Skin of body (tissue), 2 donors: ENCODE data around the gene HNRNPA1. TPM values are rescaled to one million over a fixed set of nuclear protein-coding genes. Genes with fewer than 3 reads are reported as not detected.
"Not testable (repeated sequence)": the region's sequence is repeated elsewhere in the genome, so short reads cannot be mapped to it uniquely, and the experiment has no call there.

ENCODE experiments used
- DNase-seq: peaks from one replicate; lab custom pipeline; 2025; lab: John Stamatoyannopoulos, UW
- total RNA-seq: library from RNA; depleted of rRNA; stranded (reverse); fragments of >200 nt; gene quantifications from one replicate; pipeline ENCODE4 v1.2.3, GENCODE V29; 2014

The HNRNPA1 gene
- total RNA-seq, 1 donor from 2014 or later, result 745 TPM

DNA sequence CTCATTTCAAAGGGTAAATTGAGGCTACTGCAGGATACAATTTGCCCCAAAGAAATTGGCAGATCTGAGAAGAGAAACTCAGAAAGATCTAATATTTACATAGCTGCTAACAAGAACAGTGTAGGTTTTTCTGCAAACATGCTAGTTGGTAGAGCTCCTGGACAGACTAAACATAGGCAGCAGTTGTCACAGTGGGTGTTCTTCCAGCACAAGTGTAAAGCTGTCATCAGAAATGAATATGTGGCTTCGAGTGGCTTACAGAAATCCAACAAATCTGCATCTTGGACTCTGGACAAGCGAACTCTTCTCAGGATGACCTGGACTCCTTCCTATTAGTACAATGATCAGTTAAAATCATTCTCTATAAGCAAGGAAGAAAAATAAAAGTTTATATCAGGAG lies 6.5 kb upstream of the HNRNPA1 start:
- DNase-seq, result no peak

DNA sequence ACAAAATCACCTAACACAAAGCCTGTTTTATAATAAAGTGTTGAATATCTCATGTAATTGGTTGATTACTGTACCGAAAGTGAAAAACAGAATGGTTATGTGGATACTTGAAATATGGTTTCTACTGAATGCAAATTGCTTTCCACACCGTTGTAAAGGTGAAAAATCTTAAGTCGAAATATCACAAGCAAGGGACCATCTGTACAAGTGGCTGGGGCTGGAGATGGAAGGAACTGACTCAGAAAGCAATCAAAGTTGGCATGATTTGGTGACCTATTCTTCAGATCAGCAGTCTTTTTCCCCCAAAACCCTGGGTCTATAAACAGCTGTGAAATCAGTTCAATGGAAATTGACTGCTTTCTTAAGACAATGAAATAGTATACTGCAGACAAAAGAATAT lies 4.2 kb upstream of the HNRNPA1 start:
- DNase-seq, result no peak

DNA sequence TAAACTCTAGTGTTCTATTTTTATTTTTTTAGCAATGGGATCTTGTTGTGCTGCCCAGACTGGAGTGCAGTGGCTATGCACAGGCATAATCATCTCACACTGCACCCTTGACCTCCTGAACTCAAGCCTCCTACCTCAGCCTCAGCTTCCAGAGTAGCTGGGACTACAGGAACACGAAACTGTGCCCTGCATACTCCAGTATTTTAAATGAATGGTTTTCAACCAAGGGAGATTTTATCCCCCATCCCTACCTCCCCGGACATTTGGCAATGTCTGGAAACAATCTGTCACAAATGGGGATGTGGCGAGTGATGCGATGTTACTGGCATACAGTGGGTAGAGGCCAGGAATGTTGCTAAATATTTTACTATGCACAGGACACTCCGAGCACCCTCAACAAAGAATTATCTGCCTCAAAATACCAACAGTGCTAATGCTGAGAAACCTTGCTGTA lies 2.7 kb upstream of the HNRNPA1 start:
- DNase-seq, result no peak

DNA sequence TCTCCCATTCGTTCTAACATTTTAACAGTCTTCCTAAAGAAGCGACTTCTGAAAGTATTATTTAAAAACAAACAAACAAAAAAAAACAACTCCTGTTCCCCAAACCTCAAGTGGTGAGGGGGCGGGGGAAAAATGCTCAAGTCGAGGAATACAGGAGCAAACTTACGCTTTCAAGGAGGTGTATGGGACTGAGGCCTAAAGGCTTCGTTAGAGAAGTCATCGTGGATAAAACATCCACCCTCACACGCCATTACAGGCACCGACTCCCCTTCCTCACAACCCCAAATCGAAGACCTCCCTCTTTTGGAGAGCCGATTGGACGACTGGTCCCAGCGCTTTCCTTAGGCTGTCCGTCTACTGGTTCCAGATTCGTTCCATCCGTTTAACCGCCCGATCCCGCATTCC lies 1.3 kb upstream of the HNRNPA1 start:
- no peak for DNase-seq

DNA sequence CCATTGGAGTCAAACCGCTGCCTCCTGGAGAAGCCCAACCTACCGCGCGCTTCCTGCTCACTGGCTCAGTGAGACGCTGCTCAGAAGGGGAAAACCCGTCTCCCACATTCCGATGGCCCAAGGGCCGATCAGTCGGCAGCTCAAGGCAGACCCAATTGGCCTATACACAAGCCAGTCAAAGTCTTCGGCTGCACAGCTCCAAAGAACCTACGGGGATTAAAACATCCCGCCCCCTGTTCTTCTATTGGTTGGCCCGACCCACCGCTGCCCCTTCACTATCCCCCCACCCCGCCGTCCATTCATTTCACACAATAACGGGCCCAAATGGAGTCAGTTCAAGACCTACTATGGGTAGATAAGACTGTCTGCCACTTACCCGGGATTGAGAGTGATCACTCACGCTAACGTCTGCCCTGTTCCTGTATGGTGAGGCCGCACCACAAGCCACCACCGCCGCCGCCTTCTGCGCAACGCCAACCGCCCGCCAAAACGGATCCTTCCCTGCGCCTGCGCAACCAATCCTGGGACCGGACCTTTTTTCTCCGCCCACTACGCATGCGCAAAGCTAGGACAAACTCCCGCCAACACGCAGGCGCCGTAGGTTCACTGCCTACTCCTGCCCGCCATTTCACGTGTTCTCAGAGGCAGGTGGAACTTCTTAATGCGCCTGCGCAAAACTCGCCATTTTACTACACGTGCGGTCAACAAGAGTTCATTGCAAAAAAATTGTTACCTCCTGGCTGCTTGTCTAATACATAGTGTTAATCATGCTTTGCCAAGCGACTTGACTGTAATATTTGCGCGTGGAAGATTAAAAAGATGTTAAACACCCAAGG lies 676 bp upstream of the HNRNPA1 start, which contains the start of gene CBX5:
Gene CBX5, minus strand, starts transcription at position 491 of the 836 bp plus-strand sequence. CDS start 22,472 bp downstream, outside the sequence.
- DNase-seq, result peak; percentile 100

DNA sequence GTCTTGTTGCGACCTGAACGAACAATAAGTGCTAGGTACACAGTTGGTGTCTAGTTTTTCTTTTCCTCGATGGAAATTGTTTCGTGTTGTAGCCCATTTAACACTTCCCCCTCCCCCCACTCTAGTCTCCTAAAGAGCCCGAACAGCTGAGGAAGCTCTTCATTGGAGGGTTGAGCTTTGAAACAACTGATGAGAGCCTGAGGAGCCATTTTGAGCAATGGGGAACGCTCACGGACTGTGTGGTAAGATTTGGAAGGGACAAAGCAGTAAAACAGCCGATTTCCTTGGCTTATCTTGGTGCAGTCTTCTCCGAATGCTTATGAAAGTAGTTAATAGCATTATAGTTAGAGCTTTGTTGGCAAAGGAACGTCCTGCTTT lies 724 bp downstream of the HNRNPA1 start:
- not testable (repeated sequence) for DNase-seq

DNA sequence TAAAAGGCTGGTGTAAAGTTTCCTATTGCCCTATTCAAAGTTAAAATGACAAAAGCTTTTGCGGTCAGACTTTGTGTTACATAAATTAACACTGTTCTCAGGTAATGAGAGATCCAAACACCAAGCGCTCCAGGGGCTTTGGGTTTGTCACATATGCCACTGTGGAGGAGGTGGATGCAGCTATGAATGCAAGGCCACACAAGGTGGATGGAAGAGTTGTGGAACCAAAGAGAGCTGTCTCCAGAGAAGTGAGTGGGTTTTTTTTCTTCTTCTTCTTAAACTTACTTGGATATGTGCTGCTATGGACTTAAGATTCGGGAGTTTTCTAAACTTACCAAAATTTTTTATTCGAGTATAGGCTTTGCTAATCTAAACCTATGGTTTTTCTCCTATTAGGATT lies 1.2 kb downstream of the HNRNPA1 start:
- not testable (repeated sequence) for DNase-seq

DNA sequence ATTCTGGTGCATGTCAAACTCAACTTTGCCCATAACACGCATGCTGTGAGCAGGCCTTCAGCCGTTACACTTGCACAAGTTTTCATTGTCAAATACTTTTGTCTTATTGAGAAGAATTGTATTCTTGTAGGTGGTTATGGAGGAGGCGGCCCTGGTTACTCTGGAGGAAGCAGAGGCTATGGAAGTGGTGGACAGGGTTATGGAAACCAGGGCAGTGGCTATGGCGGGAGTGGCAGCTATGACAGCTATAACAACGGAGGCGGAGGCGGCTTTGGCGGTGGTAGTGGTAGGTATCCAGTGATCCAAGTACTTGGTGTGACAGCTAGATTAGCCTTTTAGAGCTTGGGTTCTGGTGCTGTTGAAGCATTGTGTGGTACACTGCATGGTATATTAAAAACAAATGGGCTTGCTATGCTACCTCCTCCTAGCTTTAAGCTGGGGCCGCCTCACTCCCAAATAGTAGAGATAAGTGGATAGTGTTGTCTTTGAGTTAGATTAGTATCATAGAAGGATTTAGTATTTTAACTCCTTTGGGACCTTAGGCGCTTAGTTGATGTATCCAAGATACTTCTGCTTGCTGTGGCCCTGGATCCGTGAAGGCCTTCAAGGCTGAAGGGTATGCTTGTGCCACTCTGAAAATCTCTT lies 2.5 kb downstream of the HNRNPA1 start:
- DNase-seq, result no peak

DNA sequence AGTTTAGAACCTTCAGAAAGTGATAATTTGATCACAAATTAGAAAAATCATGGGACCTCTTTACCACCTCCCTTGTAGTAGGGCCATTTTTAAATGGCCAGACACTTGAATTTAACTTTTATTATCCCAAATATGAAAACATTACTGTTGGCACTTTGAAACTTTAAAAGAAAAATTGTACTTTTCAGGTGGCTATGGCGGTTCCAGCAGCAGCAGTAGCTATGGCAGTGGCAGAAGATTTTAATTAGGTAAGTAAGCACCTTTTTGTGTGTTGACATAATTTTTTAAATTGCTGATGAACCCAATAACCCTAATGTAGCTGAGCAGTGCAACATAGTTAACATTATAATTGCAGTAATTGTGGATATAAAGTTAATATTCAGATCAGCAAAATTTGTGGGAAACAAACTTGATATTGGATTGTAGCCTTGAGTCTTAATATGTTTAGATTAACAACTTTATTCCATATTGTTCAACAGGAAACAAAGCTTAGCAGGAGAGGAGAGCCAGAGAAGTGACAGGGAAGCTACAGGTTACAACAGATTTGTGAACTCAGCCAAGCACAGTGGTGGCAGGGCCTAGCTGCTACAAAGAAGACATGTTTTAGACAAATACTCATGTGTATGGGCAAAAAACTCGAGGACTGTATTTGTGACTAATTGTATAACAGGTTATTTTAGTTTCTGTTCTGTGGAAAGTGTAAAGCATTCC lies 3.7 kb downstream of the HNRNPA1 start:
- DNase-seq, result not testable (repeated sequence)

DNA sequence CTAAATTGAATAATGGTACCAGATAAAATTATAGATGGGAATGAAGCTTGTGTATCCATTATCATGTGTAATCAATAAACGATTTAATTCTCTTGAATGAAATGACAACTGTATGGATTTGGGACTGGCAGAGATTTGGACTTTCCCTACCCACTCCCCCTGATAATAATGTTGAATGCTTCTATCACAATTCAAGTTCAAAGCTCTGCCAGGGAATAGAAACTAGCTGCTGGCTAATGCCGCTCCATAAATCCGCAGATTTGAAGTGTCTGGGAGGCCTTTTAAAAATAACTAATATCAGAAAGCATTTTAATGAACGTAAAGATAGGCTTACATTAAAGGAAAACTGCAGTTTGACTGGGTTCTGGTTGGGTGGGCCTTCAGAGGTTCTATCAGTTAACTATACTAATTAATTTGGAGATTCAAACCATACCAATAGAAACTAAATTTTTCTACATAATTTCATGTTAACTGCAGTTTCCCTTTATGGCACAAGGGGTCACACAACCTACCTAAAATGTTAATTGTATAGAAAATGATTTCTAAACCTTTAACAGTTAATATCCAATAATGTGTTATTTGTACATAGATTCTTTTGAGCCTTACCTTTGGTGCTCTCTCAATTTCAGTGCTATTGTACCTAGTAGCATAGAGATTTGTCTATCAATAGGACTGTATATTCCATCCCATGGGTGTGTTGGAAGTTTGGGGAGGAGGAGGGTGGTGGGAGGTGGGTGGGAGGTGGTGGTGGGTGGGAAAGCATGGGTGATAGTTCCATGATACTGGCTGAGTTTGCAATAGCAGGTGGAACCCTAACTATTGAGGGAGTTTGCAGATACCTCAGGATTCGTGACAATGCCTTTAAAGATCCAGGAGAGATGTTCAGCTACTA lies 4.9 kb downstream of the HNRNPA1 start:
- DNase-seq, result no peak

DNA sequence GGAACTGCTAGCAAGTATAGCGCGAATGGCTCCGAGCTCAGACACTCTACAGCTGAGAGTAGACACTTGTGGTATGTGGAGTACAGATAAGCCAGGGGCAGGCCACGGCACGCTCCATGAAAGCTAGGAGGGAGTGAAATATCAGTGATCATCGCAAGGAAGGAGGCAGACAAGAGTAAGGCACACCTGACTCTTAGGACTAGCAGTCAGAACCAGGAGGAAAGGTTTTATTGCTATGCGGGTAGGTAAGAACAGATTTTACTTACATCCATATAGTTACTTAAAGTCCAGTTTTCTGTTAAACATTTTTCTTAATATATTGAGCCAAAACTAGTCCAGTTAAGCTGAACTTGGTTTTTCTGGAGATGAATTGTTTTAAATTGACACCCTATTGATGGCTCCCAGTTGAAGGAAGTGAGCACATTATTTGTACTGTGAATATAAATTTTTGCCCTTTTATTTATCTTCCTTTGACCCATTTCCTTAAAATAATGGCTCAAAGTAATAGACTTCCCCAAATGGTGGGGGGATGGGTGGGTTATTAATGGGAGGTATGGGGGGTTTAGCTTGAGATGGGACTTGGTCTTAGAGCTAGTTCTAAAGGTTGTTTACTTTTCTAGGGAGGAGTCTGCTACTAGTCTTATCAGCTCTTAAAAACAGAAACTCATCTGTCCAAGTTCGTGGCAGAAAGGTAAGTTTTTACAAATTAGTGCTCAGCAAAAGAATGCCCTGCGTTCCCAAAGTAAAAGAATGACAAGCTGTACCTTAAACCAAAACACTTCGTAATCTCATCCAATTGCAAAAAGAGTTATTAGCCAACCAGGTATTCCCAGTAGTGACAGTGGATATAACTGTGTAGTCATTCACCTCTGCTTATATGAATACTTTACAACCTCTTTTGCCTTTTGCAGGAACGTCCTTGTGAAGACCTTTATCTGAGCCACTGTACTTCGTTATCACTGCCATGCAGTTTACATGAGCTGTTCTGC lies 5.8 kb downstream of the HNRNPA1 start:
- DNase-seq, result peak; percentile 16

DNA sequence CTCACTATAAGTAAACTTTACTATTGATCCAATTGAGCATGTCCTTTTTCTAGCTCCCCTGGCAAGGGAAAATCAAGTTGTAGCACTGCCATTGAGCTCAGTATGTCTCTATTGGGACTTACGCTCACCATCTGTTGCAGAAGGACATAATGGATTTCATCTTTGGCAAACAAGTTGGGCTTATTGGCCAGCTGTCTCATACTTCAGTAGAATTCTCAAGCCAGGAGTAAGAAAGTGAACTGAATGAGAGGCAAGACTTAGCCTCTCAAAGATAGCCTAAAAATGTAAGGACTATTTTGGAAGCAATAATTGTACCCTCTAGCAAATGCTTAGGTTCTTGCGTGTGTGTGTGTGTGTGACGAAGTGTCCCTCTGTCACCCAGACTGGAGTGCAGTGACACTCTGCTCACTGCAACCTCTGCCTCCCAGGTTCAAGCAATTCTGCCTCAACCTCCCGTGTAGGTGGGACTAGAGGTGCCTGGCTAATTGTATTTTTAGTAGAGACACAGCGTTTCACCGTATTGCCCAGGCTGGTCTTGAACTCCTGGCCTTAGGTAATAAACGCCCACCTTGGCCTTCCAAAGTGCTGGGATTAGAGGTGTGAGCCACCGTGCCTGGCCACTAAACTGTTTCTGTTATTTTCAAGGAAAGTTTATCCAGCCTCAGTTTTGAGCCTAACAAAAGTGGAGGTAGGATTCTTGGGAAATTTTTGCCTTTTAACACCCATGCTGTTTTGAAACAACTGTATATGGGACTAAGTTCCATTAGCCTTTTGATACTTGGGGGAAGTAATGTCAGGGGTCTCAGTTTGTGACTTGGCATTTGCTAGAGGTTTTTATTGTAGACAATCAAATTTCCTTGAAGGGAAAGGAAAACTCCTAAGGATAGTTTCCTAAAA lies 7.0 kb downstream of the HNRNPA1 start:
- DNase-seq, result no peak

DNA sequence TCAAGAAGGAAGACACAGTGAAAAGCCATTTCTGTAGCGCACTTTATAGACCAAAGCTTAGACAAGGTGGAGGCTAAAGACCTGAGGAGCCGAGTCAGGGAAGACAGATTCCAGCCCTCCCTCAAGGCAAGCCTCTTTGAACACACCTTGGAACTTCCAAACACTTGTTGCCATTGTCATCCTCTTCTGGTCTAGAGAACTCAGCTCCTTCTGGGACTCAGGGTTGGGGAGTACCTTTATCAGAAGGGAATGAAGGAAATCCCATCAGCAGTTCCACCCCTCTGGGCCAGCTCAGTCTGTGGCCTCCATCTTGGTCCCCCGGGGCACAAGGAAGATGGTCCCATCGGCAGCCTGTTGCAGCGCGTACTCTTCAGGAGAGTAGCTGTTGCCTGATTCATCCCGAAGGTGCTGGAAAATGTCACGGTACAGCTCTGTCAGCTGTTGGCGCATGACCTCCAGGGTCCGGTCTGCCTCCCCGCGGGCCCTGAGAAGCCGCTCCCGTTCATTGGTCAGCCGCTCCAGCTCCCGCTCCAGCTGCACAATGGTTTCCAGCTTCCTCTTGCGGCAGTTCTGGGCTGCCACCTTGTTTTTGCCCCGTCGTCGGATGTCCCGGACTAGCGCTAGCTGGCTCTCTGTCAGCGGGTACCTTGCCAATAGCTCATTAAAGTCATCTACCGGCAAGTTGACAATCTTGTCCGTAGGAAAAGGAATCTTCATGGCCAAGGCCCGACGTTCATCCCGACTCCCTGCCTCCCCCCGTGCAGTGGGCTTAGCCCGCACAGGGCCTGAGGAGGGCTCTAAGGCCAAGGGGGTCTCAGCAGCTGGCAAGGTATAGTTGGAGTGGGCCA lies 11.8 kb downstream of the HNRNPA1 start:
- no peak for DNase-seq

DNA sequence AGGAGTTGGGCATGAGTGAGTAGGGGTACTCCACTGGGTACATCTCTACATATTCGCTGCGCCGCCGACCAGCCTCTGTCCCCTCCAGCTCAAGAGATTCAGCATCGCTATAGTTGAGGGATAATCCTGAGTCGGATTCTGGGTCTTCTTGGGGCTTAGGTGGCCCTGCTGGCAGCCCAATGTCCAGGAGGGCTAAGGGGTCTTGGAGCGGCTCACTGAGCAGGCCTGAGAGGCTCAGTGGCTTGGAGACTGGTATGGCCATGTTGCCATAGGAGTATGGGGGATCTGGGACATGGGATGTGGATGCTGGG lies 12.4 kb downstream of the HNRNPA1 start:
- no peak for DNase-seq

DNA sequence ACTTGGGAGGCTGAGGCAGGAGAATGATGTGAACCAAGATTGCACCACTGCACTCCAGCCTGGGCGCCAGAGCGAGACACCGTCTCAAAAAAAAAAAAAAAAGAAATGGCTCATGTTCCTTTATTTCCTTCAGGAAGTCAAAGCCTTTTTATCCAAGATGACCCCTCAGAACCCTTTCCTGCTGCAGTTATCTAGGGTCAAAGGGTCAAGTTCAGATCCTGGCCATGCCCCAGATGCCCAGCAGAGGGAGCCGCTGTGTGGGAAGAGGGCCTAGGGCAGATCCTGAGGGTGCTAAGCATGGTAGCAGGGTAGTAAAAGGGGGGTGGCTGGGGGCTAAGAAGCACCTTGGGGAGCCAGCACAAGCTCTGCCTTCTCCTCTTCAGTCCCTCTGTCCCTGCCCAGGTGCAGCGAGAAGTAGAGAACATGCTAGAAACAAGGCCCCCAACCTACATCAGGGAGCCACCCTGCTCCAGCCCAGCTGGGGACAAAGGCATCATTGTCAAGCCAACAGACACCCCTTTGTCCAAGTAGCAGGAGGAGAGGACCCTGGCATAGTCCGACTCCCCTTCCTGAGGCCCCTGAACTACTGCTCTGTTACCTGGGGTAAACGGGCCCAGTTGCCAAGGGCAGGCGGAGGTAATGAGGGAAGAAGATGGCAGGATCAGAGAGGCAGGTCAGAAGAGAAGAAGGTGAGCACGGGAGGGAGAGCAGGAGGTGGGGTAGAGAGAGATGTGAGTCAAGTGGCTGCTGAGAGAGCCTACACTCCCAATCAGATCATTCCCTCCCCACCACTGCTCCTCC lies 13.8 kb downstream of the HNRNPA1 start:
- DNase-seq, result no peak

DNA sequence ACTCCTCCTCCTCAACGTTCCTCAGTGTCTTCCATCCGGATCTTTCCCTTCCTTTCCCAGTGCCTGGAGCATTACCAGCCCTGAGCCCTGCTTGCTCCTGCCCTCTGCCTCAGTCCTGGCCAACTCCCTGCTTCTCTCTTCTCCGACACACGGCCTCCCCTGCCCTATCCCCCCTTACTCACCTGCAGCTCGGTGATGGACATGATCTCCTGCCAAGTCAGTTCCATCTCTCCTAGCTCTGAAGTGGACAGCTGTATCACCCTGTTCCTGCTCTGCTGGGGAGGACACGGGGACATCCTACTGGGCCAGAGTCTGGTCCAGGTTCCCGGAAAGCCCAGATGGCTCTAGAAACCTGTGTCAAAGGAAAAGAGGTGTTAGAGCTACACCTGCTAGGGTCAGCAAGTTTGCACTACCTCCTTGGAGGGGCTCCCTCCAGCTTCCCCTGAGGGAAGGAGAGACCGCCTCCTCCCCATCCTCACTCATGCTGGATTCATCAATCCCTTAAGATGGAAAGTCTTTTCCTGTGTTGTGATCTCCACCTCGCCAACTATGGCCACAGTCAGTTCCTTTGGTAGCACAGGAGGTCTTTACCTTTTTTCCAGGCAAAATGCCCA lies 14.5 kb downstream of the HNRNPA1 start:
- DNase-seq, result no peak
